Liver (tissue), 9 donors: ENCODE data around the gene CFL2. TPM values are rescaled to one million over a fixed set of nuclear protein-coding genes. Genes with fewer than 3 reads are reported as not detected.
A peak's percentile ranks its signal among the peaks of the same experiment; 100 is the strongest.

Experiments used
- DNase-seq: peaks from one replicate; pipeline ENCODE4 v3.0.0-alpha.2; 2017; ENCODE audit warnings: low spot score
- H3K27ac ChIP-seq, 2 donors: one replicate each; pipeline ENCODE4 v1.7.0; 2013; ENCODE audit warnings: inconsistent platforms in 2 of 2, low read length in 2 of 2, control low read depth in 1 of 2, low read depth in 1 of 2, mild to moderate bottlenecking in 1 of 2
- H3K27me3 ChIP-seq, 4 donors: one replicate each; pipeline versions ENCODE4 v1.6.1 to v1.7.0; 2013; ENCODE audit warnings: low read length in 3 of 4, inconsistent platforms in 1 of 4, mild to moderate bottlenecking in 1 of 4, moderate library complexity in 1 of 4; ENCODE audit not compliant: control insufficient read depth in 4 of 4, insufficient read depth in 4 of 4
- H3K36me3 ChIP-seq, 4 donors: one replicate each; pipeline versions ENCODE4 v1.6.1 to v1.7.0; 2013; ENCODE audit warnings: low read length in 3 of 4, mild to moderate bottlenecking in 3 of 4, low read depth in 1 of 4, moderate library complexity in 1 of 4; ENCODE audit not compliant: control insufficient read depth in 4 of 4, insufficient read depth in 3 of 4
- H3K4me1 ChIP-seq, 4 donors: one replicate each; pipeline versions ENCODE4 v1.6.1 to v1.7.0; 2013; ENCODE audit warnings: low read length in 3 of 4, mild to moderate bottlenecking in 3 of 4, moderate library complexity in 1 of 4; ENCODE audit not compliant: control insufficient read depth in 4 of 4, insufficient read depth in 4 of 4
- H3K4me3 ChIP-seq, 3 donors: one replicate each; pipeline versions ENCODE4 v1.6.1 to v1.7.0; 2013; ENCODE audit warnings: low read length in 3 of 3, control low read depth in 1 of 3, low read depth in 1 of 3, mild to moderate bottlenecking in 1 of 3
- H3K9ac ChIP-seq, 2 donors: one replicate each; pipeline ENCODE4 v1.7.0; 2013; ENCODE audit warnings: low read length in 2 of 2, mild to moderate bottlenecking in 2 of 2, moderate library complexity in 2 of 2, control low read depth in 1 of 2, low read depth in 1 of 2
- H3K9me3 ChIP-seq, 4 donors: one replicate each; pipeline versions ENCODE4 v1.6.1 to v1.7.0; 2013; ENCODE audit warnings: low read length in 3 of 4; ENCODE audit not compliant: control insufficient read depth in 4 of 4
- ATF3 ChIP-seq: IDR thresholded peaks from 2 replicates; pipeline ENCODE4 v1.6.1; 2016; ENCODE audit warnings: antibody characterized with exemption
- CTCF ChIP-seq: fragments of 150-350 bp; IDR thresholded peaks from 2 replicates; pipeline ENCODE4 v1.5.1; 2017; ENCODE audit warnings: improper control_type of control experiment, low read depth, low read length; ENCODE audit not compliant: missing input control
- EGR1 ChIP-seq, 2 donors: IDR thresholded peaks; 2 replicates each; pipeline ENCODE4 v1.6.1; 2016 to 2018; ENCODE audit warnings: antibody characterized with exemption in 2 of 2, low read depth in 2 of 2
- FOXA1 ChIP-seq: IDR thresholded peaks from 2 replicates; pipeline ENCODE4 v1.6.1; 2016; ENCODE audit warnings: antibody characterized with exemption
- FOXA2 ChIP-seq: IDR thresholded peaks from 2 replicates; pipeline ENCODE4 v1.6.1; 2016; ENCODE audit warnings: antibody characterized with exemption
- GABPA ChIP-seq, 2 donors: IDR thresholded peaks in 1 of 2; conservative IDR thresholded peaks in 1 of 2; 2 replicates each; pipeline ENCODE4 v1.6.1; 2016; ENCODE audit warnings: antibody characterized with exemption in 2 of 2, mild to moderate bottlenecking in 1 of 2, moderate library complexity in 1 of 2
- HNF4A ChIP-seq, 2 donors: conservative IDR thresholded peaks; 2 replicates each; pipeline ENCODE4 v1.6.1; 2016; ENCODE audit warnings: antibody characterized with exemption in 2 of 2, mild to moderate bottlenecking in 2 of 2
- HNF4G ChIP-seq: IDR thresholded peaks from 2 replicates; pipeline ENCODE4 v1.6.1; 2016; ENCODE audit warnings: antibody characterized with exemption
- JUND ChIP-seq, 2 donors: IDR thresholded peaks; 2 replicates each; pipeline ENCODE4 v1.6.1; 2016; ENCODE audit warnings: antibody characterized with exemption in 2 of 2
- MAX ChIP-seq: IDR thresholded peaks from 2 replicates; pipeline ENCODE4 v1.6.1; 2016; ENCODE audit warnings: antibody characterized with exemption
- NR2F2 ChIP-seq: IDR thresholded peaks from 2 replicates; pipeline ENCODE4 v1.6.1; 2016; ENCODE audit warnings: antibody characterized with exemption
- RAD21 ChIP-seq, 2 donors: IDR thresholded peaks; 2 replicates each; pipeline ENCODE4 v1.6.1; 2016; ENCODE audit warnings: antibody characterized with exemption in 2 of 2, mild to moderate bottlenecking in 2 of 2
- REST ChIP-seq: IDR thresholded peaks from 2 replicates; pipeline ENCODE4 v1.6.1; 2016; ENCODE audit warnings: antibody characterized with exemption, mild to moderate bottlenecking
- RXRA ChIP-seq, 2 donors: IDR thresholded peaks; 2 replicates each; pipeline ENCODE4 v1.6.1; 2017 to 2018; ENCODE audit warnings: antibody characterized with exemption in 2 of 2, mild to moderate bottlenecking in 1 of 2
- SP1 ChIP-seq: IDR thresholded peaks from 2 replicates; pipeline ENCODE4 v1.6.1; 2018; ENCODE audit warnings: antibody characterized with exemption, mild to moderate bottlenecking
- TAF1 ChIP-seq: conservative IDR thresholded peaks from 2 replicates; pipeline ENCODE4 v1.6.1; 2016; ENCODE audit warnings: antibody characterized with exemption, mild to moderate bottlenecking
- YY1 ChIP-seq: IDR thresholded peaks from 2 replicates; pipeline ENCODE4 v1.6.1; 2016; ENCODE audit warnings: antibody characterized with exemption, mild to moderate bottlenecking
- ZBTB33 ChIP-seq: IDR thresholded peaks from 2 replicates; pipeline ENCODE4 v1.6.1; 2016; ENCODE audit warnings: antibody characterized with exemption
- WGBS: extraction: QIAGEN DNeasy Blood & Tissue Kit; methylation state at CpG from one replicate; pipeline ENCODE4 v1.1.7; 2013; 5-methylcytosine and 5-hydroxymethylcytosine counted together
- polyA plus RNA-seq, 2 donors: library from polyadenylated mRNA; stranded (reverse) in 1 of 2; unstranded in 1 of 2; fragments of 200-250 nt in 1 of 2; fragments of >200 nt in 1 of 2; fragmentation: Nextera tagmentation in 1 of 2; extraction: Ambion mirVana in 1 of 2; gene quantifications; one replicate each; pipeline versions ENCODE4 v1.2.1 to v1.2.3, GENCODE V29; 2013 to 2015
- total RNA-seq, 2 donors: library from RNA; depleted of rRNA; stranded (reverse); fragments of >200 nt; gene quantifications; one replicate each; pipeline ENCODE4 v1.2.3, GENCODE V29; 2014
- donor health status: healthy.
- donor health status: healthy.
- donor health status: healthy.
- donor health status: healthy.
- donor health status: healthy.

CFL2 gene
- total and polyA plus RNA-seq, 4 donors, result 37.2 to 76.1 (median 62.7) TPM

- Histone ChIP-seq H3K9ac (peak overlapping the region; percentile 66 to 71), H3K36me3 (no peaks in the 10 kb centered on the region), H3K4me1 (peaks cover 0 to 26% (median 9%) of the 10 kb centered on the region in 4 donors), H3K4me3 (peak overlapping the region in 1 of 3 donors; percentile 4), H3K27ac (peak overlapping the region; percentile 87 to 89), H3K27me3 (no peaks in the 10 kb centered on the region), H3K9me3 (no peaks in the 10 kb centered on the region)
- WGBS, result 38% methylated on average over 3 of the region's 3 CpGs
- no peak for TF ChIP-seq RAD21 (IDR thresholded peaks at IDR 0.05)
- TF ChIP-seq RXRA (IDR thresholded peaks at IDR 0.05), result peak in 1 of 2 donors; percentile 30
- TF ChIP-seq HNF4G, result no peak
- TF ChIP-seq ZBTB33, result no peak
- TF ChIP-seq SP1, result no peak
- no peak for TF ChIP-seq ATF3
- no peak for TF ChIP-seq FOXA2
- no peak for TF ChIP-seq EGR1 (IDR thresholded peaks at IDR 0.05; ENCODE audit: low read depth in 2 of 2)
- TF ChIP-seq FOXA1, result no peak
- TF ChIP-seq CTCF, result no peak
- no peak for TF ChIP-seq NR2F2
- TF ChIP-seq REST, result peak; percentile 94
- no peak for TF ChIP-seq GABPA (IDR thresholded peaks at IDR 0.05 in 1 of 2, conservative IDR thresholded peaks at IDR 0.05 in 1 of 2)
- TF ChIP-seq JUND (IDR thresholded peaks at IDR 0.05), result no peak
- TF ChIP-seq MAX, result no peak
- peak; percentile 29 for TF ChIP-seq YY1
- no peak for TF ChIP-seq TAF1
- peak; percentile 23 to 65 for TF ChIP-seq HNF4A (conservative IDR thresholded peaks at IDR 0.05)
- no peak for DNase-seq
Observed at GRCh38 chr14:34688470-34689206, 25.8 kb downstream of the CFL2 start.
